ENCODE data around the gene RAB27B.

DNA sequence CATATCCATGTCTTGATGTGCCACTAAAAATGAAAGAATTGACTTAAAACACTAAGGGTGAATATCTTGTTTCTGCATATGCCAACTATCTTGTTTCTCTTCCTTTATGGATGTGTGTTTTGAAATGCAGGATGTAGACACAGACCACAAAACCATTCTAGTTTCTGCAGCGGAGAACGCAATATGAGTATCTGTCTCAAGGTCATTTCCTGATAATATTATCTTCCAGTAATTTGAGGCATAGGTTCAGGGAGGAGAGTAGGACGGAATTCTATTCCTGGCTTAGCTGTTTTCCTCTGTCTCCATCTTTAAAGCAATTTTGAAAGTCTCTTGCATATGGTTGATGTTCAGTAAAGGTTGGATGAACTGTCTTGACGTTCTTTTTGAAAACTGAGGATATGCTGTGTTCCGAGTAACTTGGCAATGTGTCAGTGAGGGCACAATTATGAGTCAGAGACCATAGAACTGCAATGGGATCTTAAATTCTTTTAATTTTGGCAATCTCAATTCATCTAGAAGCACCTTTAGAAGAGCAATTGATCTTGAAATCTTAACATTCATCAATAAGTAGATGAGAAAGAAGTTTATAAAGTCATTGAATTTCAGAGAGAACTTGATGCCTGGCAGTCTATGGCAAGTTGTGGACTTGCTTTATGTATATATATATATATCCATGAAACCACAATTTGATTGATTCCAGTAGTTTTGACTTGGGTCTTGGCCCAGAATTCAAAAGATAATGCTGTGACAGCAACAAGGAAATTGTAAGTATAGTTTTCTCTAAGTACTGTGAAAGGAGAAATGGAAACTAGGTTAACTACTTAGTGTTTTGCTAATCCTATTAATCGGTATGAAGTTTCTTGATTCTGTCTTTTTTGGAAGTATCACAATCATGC is 24.8 kb downstream of the RAB27B start:
- TF ChIP-seq, protein P1, sequence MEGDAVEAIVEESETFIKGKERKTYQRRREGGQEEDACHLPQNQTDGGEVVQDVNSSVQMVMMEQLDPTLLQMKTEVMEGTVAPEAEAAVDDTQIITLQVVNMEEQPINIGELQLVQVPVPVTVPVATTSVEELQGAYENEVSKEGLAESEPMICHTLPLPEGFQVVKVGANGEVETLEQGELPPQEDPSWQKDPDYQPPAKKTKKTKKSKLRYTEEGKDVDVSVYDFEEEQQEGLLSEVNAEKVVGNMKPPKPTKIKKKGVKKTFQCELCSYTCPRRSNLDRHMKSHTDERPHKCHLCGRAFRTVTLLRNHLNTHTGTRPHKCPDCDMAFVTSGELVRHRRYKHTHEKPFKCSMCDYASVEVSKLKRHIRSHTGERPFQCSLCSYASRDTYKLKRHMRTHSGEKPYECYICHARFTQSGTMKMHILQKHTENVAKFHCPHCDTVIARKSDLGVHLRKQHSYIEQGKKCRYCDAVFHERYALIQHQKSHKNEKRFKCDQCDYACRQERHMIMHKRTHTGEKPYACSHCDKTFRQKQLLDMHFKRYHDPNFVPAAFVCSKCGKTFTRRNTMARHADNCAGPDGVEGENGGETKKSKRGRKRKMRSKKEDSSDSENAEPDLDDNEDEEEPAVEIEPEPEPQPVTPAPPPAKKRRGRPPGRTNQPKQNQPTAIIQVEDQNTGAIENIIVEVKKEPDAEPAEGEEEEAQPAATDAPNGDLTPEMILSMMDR (IDR thresholded peaks at IDR 0.05) = no peak
- TF ChIP-seq POLR2A (IDR thresholded peaks at IDR 0.05) = no peak

Measured in uterus (tissue), 2 donors.